Neural progenitor cell (in vitro differentiated cells): ENCODE measurements around the gene OR2A25. TPM values are rescaled to one million over a fixed set of nuclear protein-coding genes. Genes with fewer than 3 reads are reported as not detected.

Experiments used
- DNase-seq: peaks from one replicate; pipeline ENCODE4 v3.0.0-alpha.2; 2016; ENCODE audit warnings: low spot score
- H2AFZ ChIP-seq: fragments of 200-600 bp; sonication (generic); replicated peaks from 2 replicates; pipeline ENCODE4 v1.6.1; 2016; ENCODE audit warnings: antibody characterized with exemption
- H3F3A ChIP-seq: fragments of 200-600 bp; sonication (generic); 2 replicates; pipeline ENCODE4 v1.6.1; 2016; ENCODE audit warnings: antibody characterized with exemption, low read depth
- H3K27ac ChIP-seq: fragments of 200-600 bp; sonication (generic); 2 replicates; pipeline ENCODE4 v1.5.1; 2016; ENCODE audit warnings: mild to moderate bottlenecking
- H3K27me3 ChIP-seq: fragments of 200-600 bp; sonication (generic); 2 replicates; pipeline ENCODE4 v1.6.1; 2016; ENCODE audit warnings: mild to moderate bottlenecking, moderate library complexity
- H3K36me3 ChIP-seq: fragments of 200-600 bp; sonication (generic); 2 replicates; pipeline ENCODE4 v1.5.1; 2016
- H3K4me1 ChIP-seq: fragments of 200-600 bp; sonication (generic); 2 replicates; pipeline ENCODE4 v1.6.1; 2016; ENCODE audit warnings: mixed run types
- H3K4me2 ChIP-seq: fragments of 200-600 bp; sonication (generic); 2 replicates; pipeline ENCODE4 v1.6.1; 2016
- H3K4me3 ChIP-seq: fragments of 200-600 bp; sonication (generic); 2 replicates; pipeline ENCODE4 v1.5.1; 2016
- H3K79me2 ChIP-seq: fragments of 200-600 bp; sonication (generic); 2 replicates; pipeline ENCODE4 v1.6.1; 2016; ENCODE audit warnings: low read depth
- H3K9ac ChIP-seq: fragments of 200-600 bp; sonication (generic); 2 replicates; pipeline ENCODE4 v1.6.1; 2016
- H3K9me3 ChIP-seq: fragments of 200-600 bp; sonication (generic); 2 replicates; pipeline ENCODE4 v1.5.1; 2016; ENCODE audit warnings: low read depth
- H4K20me1 ChIP-seq: fragments of 200-600 bp; sonication (generic); 2 replicates; pipeline ENCODE4 v1.6.1; 2016; ENCODE audit warnings: low read depth
- H3K27ac Mint-ChIP-seq: 3 replicates; pipeline ENCODE4 v1.8.0; 2021; ENCODE audit warnings: mixed read lengths
- H3K27me3 Mint-ChIP-seq: 2 replicates; pipeline ENCODE4 v1.8.0; 2022; ENCODE audit warnings: low read depth, mild to moderate bottlenecking, inconsistent platforms, moderate library complexity, mixed read lengths; ENCODE audit not compliant: insufficient read depth
- H3K36me3 Mint-ChIP-seq: 3 replicates; pipeline ENCODE4 v1.8.0; 2021; ENCODE audit warnings: mixed read lengths
- H3K4me1 Mint-ChIP-seq: 3 replicates; pipeline ENCODE4 v1.8.0; 2021; ENCODE audit warnings: mixed read lengths
- H3K4me3 Mint-ChIP-seq: 3 replicates; pipeline ENCODE4 v1.8.0; 2021; ENCODE audit warnings: mild to moderate bottlenecking, moderate library complexity, mixed read lengths
- H3K9me3 Mint-ChIP-seq: 3 replicates; pipeline ENCODE4 v1.8.0; 2020; ENCODE audit warnings: mixed read lengths
- EZH2 ChIP-seq: fragments of 200-600 bp; sonication (generic); IDR thresholded peaks from 2 replicates; pipeline ENCODE4 v1.6.1; 2017; ENCODE audit warnings: antibody characterized with exemption, mild to moderate bottlenecking, moderate library complexity
- EZH2phosphoT487 ChIP-seq: fragments of 200-600 bp; sonication (generic); IDR thresholded peaks from 2 replicates; pipeline ENCODE4 v1.6.1; 2017; ENCODE audit warnings: antibody characterized with exemption
- total RNA-seq: library from RNA; depleted of rRNA; stranded (reverse); fragments of >200 nt; gene quantifications from 2 replicates; pipeline ENCODE4 v1.2.3, GENCODE V29; 2015; ENCODE audit warnings: low replicate concordance
- TF ChIP-seq, protein P1 (sequence below): fragments of 200-600 bp; sonication (generic); IDR thresholded peaks from 2 replicates; pipeline ENCODE4 v1.5.1; 2017; ENCODE audit warnings: antibody characterized with exemption, mild to moderate bottlenecking

Gene OR2A25
- total RNA-seq, 1 donor from 2014 or later: not detected

- DNase-seq: no peak
- Histone ChIP-seq H2AFZ (no peak overlapping the region), H3F3A (no peaks in the 10 kb centered on the region), H3K36me3 (no peaks in the 10 kb centered on the region), H3K4me2 (no peak overlapping the region), H3K4me3 (no peak overlapping the region), H3K9me3 (no peaks in the 10 kb centered on the region), H3K9ac (no peak overlapping the region), H3K4me1 (no peaks in the 10 kb centered on the region), H3K79me2 (no peaks in the 10 kb centered on the region), H3K27me3 (no peaks in the 10 kb centered on the region), H3K27ac (no peak overlapping the region), H4K20me1 (no peaks in the 10 kb centered on the region)
- H3K27ac Mint-ChIP-seq: no peak overlapping the region
- no peaks in the 10 kb centered on the region for H3K4me1 Mint-ChIP-seq
- no peak overlapping the region for H3K4me3 Mint-ChIP-seq
- TF ChIP-seq EZH2 (no peak), EZH2phosphoT487 (no peak)
- TF ChIP-seq, protein P1, sequence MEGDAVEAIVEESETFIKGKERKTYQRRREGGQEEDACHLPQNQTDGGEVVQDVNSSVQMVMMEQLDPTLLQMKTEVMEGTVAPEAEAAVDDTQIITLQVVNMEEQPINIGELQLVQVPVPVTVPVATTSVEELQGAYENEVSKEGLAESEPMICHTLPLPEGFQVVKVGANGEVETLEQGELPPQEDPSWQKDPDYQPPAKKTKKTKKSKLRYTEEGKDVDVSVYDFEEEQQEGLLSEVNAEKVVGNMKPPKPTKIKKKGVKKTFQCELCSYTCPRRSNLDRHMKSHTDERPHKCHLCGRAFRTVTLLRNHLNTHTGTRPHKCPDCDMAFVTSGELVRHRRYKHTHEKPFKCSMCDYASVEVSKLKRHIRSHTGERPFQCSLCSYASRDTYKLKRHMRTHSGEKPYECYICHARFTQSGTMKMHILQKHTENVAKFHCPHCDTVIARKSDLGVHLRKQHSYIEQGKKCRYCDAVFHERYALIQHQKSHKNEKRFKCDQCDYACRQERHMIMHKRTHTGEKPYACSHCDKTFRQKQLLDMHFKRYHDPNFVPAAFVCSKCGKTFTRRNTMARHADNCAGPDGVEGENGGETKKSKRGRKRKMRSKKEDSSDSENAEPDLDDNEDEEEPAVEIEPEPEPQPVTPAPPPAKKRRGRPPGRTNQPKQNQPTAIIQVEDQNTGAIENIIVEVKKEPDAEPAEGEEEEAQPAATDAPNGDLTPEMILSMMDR: peak; percentile 13
- H3K9me3 Mint-ChIP-seq: no peaks in the 10 kb centered on the region
- H3K27me3 Mint-ChIP-seq: no peaks in the 10 kb centered on the region
- H3K36me3 Mint-ChIP-seq: no peaks in the 10 kb centered on the region
Measured at GRCh38 chr7:144074374-144074773, 4.8 kb downstream of the OR2A25 start.

DNA sequence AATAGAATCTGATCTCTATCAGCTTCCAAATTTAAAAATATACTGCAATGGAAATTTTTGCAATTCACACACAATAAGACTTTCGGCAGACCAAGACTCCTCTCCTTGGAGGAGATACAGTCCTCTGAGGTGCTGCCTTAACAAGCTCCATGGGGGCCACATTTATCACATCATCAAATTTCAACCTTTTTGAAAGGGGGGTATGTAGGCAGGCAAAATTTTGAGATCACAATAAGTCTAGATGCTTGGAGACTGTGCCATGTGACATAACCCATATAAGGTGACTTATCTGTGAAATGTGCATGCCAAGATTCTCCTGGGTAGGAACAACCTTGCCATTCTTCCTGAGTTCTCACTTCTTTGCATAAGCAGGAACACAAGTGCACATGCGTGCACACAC lies 16.4 kb downstream of the OR2A25 start, which contains the start of gene OR2A12:
Gene OR2A12, plus strand, starts transcription at position 301 of the 400 bp plus-strand sequence. CDS start 8,830 bp downstream, outside the sequence.
- H3K27me3 Mint-ChIP-seq: no peaks in the 10 kb centered on the region
- Histone ChIP-seq H3K4me2 (no peak within 1 kb of the TSS), H2AFZ (no peak within 1 kb of the TSS), H3K36me3 (no peaks in the 10 kb centered on the region), H3K4me3 (no peak within 1 kb of the TSS), H3F3A (no peaks in the 10 kb centered on the region), H3K4me1 (no peaks in the 10 kb centered on the region), H4K20me1 (no peaks in the 10 kb centered on the region), H3K9me3 (no peaks in the 10 kb centered on the region), H3K9ac (no peak within 1 kb of the TSS), H3K27me3 (no peaks in the 10 kb centered on the region), H3K27ac (no peak within 1 kb of the TSS), H3K79me2 (no peaks in the 10 kb centered on the region)
- no peak for DNase-seq
- TF ChIP-seq EZH2phosphoT487: no peak
- TF ChIP-seq, protein P1: no peak
- no peak for TF ChIP-seq EZH2
- no peak within 1 kb of the TSS for H3K4me3 Mint-ChIP-seq
- no peaks in the 10 kb centered on the region for H3K9me3 Mint-ChIP-seq
- H3K4me1 Mint-ChIP-seq: no peaks in the 10 kb centered on the region
- no peak within 1 kb of the TSS for H3K27ac Mint-ChIP-seq
- H3K36me3 Mint-ChIP-seq: no peaks in the 10 kb centered on the region

- Histone ChIP-seq H4K20me1 (no peaks in the 10 kb centered on the region), H3F3A (no peaks in the 10 kb centered on the region), H3K9me3 (no peaks in the 10 kb centered on the region), H3K4me2 (no peak overlapping the region), H3K27me3 (no peaks in the 10 kb centered on the region), H3K4me1 (no peaks in the 10 kb centered on the region), H3K27ac (no peak overlapping the region), H3K4me3 (no peak overlapping the region), H3K36me3 (no peaks in the 10 kb centered on the region), H3K9ac (no peak overlapping the region), H3K79me2 (no peaks in the 10 kb centered on the region), H2AFZ (no peak overlapping the region)
- Mint-ChIP-seq H3K27me3 (no peaks in the 10 kb centered on the region), H3K9me3 (no peaks in the 10 kb centered on the region), H3K27ac (no peak overlapping the region), H3K4me1 (no peaks in the 10 kb centered on the region), H3K36me3 (no peaks in the 10 kb centered on the region), H3K4me3 (no peak overlapping the region)
- no peak for DNase-seq
- TF ChIP-seq EZH2phosphoT487 (no peak), EZH2 (no peak)
- TF ChIP-seq, protein P1: no peak
Measured at GRCh38 chr7:144086730-144087129, 17.1 kb downstream of the OR2A25 start.
